Stomach (tissue), 9 donors: Measurements from ENCODE around the gene SYT8. TPM values are rescaled to one million over a fixed set of nuclear protein-coding genes. Genes with fewer than 3 reads are reported as not detected.
A peak's percentile ranks its signal among the peaks of the same experiment; 100 is the strongest.

Experiments
- DNase-seq, 2 donors: peaks; one replicate each; pipeline versions ENCODE4 v3.0.0 to v3.0.0-alpha.2; 2013 to 2019
- H3K27ac ChIP-seq, 5 donors: fragments of 200-600 bp in 4 of 5; sonication (generic) in 4 of 5; one replicate each; pipeline ENCODE4 v1.5.1; 2013 to 2019; ENCODE audit warnings: mild to moderate bottlenecking in 1 of 5, moderate library complexity in 1 of 5
- H3K27me3 ChIP-seq, 3 donors: fragments of 200-600 bp; sonication (generic); one replicate each; pipeline ENCODE4 v1.5.1; 2017 to 2019; ENCODE audit warnings: mixed run types in 1 of 3
- H3K36me3 ChIP-seq, 4 donors: fragments of 200-600 bp; sonication (generic); 1 replicate in 3 of 4; 2 replicates in 1 of 4; pipeline ENCODE4 v1.5.1; 2016 to 2019
- H3K4me1 ChIP-seq, 4 donors: fragments of 200-600 bp; sonication (generic); one replicate each; pipeline ENCODE4 v1.5.1; 2016 to 2019
- H3K4me3 ChIP-seq, 4 donors: fragments of 200-600 bp; sonication (generic) in 3 of 4; one replicate each; pipeline ENCODE4 v1.5.1; 2016 to 2019; ENCODE audit warnings: mild to moderate bottlenecking in 1 of 4
- H3K9me3 ChIP-seq, 4 donors: fragments of 200-600 bp; sonication (generic); one replicate each; pipeline ENCODE4 v1.5.1; 2016 to 2019
- CTCF ChIP-seq, 7 experiments: fragments of 450-650 bp in 4 of 7; fragments of 200-600 bp in 3 of 7; sonication (generic) in 3 of 7; IDR thresholded peaks; one replicate each; pipeline ENCODE4 v1.5.1; 2016 to 2019; ENCODE audit warnings: antibody characterized with exemption in 7 of 7, control low read depth in 2 of 7, mild to moderate bottlenecking in 1 of 7
- EP300 ChIP-seq: sonication (generic); formaldehyde crosslinking; IDR thresholded peaks from one replicate; pipeline ENCODE4 v1.6.1; 2017; ENCODE audit warnings: antibody characterized with exemption
- POLR2A ChIP-seq, 4 donors: fragments of 450-650 bp; IDR thresholded peaks; one replicate each; pipeline ENCODE4 v1.6.1; 2016; ENCODE audit warnings: antibody characterized with exemption in 4 of 4, control low read depth in 2 of 4, mild to moderate bottlenecking in 1 of 4, moderate library complexity in 1 of 4
- POLR2AphosphoS5 ChIP-seq, 3 donors: sonication (generic); formaldehyde crosslinking; IDR thresholded peaks; one replicate each; pipeline ENCODE4 v1.6.1; 2016; ENCODE audit warnings: antibody characterized with exemption in 3 of 3
- WGBS, 5 donors: extraction: QIAGEN DNeasy Blood & Tissue Kit in 3 of 5; methylation state at CpG; one replicate each; pipeline versions ENCODE4 v1.1.5 to v1.1.7; 2013 to 2018; 5-methylcytosine and 5-hydroxymethylcytosine counted together
- intact Hi-C: fragments of 100-400 bp; cut with DNase I; formaldehyde crosslinking; loops from one replicate; pipeline ENCODE4 v1.15.1; 2023; ENCODE audit warnings: low total_unique reads
- polyA plus RNA-seq, 3 donors: library from polyadenylated mRNA; stranded (reverse); fragments of 200-250 nt; gene quantifications; one replicate each; pipeline ENCODE4 v1.2.3, GENCODE V29; 2013
- total RNA-seq, 5 donors: library from RNA; depleted of rRNA; stranded (reverse); fragments of >200 nt; gene quantifications; one replicate each; pipeline versions ENCODE4 v1.1.0 to v1.2.3, GENCODE V29; 2014 to 2016
- donor health status: healthy with polysubstance abuse.
- donor health status: Bipolar disorder and iron deficiency.
- donor health status: healthy.

Gene SYT8
- total and polyA plus RNA-seq, 8 donors = 0.72 to 77.3 (median 2.7) TPM

DNA sequence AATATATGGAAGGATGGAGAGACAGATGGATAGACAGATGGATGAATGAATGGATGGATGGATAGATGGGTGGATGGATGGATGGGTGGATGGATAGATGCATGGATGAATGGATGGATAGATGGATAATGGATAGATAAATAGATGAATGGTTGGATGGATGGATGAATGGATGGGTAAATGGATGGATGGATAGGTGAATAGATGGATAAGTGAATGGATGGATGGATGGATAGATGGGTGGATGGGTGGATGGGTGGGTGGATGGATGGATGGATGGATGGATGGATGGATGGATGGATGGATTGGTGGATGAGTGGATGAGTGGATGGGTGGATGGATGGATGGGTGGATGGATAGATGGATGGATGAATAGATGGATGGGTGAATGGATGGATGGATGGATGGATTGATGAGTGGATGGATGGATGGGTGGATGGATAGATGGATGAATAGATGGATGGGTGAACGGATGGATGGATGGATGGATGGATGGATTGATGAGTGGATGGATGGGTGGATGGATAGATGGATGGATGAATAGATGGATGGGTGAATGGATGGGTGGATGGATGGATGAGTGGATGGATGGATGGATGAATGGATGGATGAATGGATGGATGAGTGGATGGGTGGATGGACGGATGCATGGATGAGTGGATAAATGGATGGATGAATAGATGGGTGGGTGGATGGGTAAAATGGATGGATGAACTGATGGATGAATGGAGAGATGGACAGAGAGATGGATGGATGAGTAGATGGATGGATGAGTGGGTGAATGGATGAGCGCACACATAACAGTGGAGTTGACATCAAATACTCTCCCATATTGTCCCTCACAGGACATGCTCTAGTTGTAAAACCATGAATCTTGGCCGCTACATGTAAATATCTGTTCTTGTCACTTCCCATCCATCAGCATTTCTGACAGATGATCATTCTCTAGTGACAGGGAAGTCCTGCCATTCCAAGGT is 26.9 kb downstream of the SYT8 start:
- H3K9me3 ChIP-seq = no peaks in the 10 kb centered on the region
- TF ChIP-seq POLR2AphosphoS5 (IDR thresholded peaks at IDR 0.05) (no peak), CTCF (IDR thresholded peaks at IDR 0.05) (no peak)
- no peaks in the 10 kb centered on the region for H3K36me3 ChIP-seq
- no peak overlapping the region for H3K27ac ChIP-seq
- no peak overlapping the region for H3K4me3 ChIP-seq
- no peaks in the 10 kb centered on the region for H3K27me3 ChIP-seq
- peaks cover 27 to 57% (median 42%) of the 10 kb centered on the region in 4 donors for H3K4me1 ChIP-seq
- intact Hi-C loops = no loop called here
- 89 to 92% (median 91%) methylated on average over 4 of the region's 4 CpGs for WGBS, 5 donors
- DNase-seq = no peak

GRCh38 chr11:1862588-1863351 is 28.0 kb downstream of the SYT8 start:
- no peak overlapping the region for H3K4me3 ChIP-seq
- TF ChIP-seq CTCF (IDR thresholded peaks at IDR 0.05) (no peak), EP300 (no peak), POLR2AphosphoS5 (IDR thresholded peaks at IDR 0.05) (no peak), POLR2A (IDR thresholded peaks at IDR 0.05) (no peak)
- intact Hi-C loops = no loop called here
- no peaks in the 10 kb centered on the region for H3K9me3 ChIP-seq
- peak overlapping the region; percentile 9 to 87 (median 83) for H3K27ac ChIP-seq
- 77 to 89% (median 86%) methylated on average over 13 to 14 of the region's 14 CpGs for WGBS, 5 donors
- H3K4me1 ChIP-seq = peaks cover 31 to 57% (median 51%) of the 10 kb centered on the region in 4 donors
- H3K27me3 ChIP-seq = no peaks in the 10 kb centered on the region
- DNase-seq = no peak
- no peaks in the 10 kb centered on the region for H3K36me3 ChIP-seq

- no peaks in the 10 kb centered on the region for H3K36me3 ChIP-seq
- no peaks in the 10 kb centered on the region for H3K9me3 ChIP-seq
- intact Hi-C loops = no loop called here
- H3K27ac ChIP-seq = peak overlapping the region; percentile 9 to 87 (median 83)
- WGBS, 5 donors = 12 to 30% (median 18%) methylated on average over 15 to 27 of the region's 27 CpGs
- H3K4me1 ChIP-seq = peaks cover 33 to 57% (median 55%) of the 10 kb centered on the region in 4 donors
- H3K4me3 ChIP-seq = peak overlapping the region; percentile 20 to 36 (median 30)
- peaks cover 0 to 3% (median 0%) of the 10 kb centered on the region in 3 donors for H3K27me3 ChIP-seq
- DNase-seq = peak; percentile 75 to 91
- TF ChIP-seq EP300 (no peak), POLR2AphosphoS5 (IDR thresholded peaks at IDR 0.05) (peak in 2 of 3 donors; percentile 48 to 49), POLR2A (IDR thresholded peaks at IDR 0.05) (no peak), CTCF (IDR thresholded peaks at IDR 0.05) (no peak)
These were observed 28.8 kb downstream of the SYT8 start for GRCh38 chr11:1863352-1864216.
